GM20431 (cell line): ENCODE results near the gene ATRN.

ENCODE experiments used
- in situ Hi-C: fragments of 300-500 bp; cut with MseI, MboI; formaldehyde crosslinking; loops from one replicate; pipeline ENCODE4 v1.15.0; 2020; ENCODE audit warnings: low sequenced_read_pairs; ENCODE audit not compliant: unreplicated experiment

Gene ATRN

GRCh38 chr20:3669710-3670367 lies 199.0 kb downstream of the ATRN start:
- in situ Hi-C loops = no loop called here

- in situ Hi-C loops = no loop called here
These were observed 199.7 kb downstream of the ATRN start for GRCh38 chr20:3670511-3670910.

GRCh38 chr20:3670945-3671344 lies 200.1 kb downstream of the ATRN start:
- in situ Hi-C loops = no loop called here

DNA sequence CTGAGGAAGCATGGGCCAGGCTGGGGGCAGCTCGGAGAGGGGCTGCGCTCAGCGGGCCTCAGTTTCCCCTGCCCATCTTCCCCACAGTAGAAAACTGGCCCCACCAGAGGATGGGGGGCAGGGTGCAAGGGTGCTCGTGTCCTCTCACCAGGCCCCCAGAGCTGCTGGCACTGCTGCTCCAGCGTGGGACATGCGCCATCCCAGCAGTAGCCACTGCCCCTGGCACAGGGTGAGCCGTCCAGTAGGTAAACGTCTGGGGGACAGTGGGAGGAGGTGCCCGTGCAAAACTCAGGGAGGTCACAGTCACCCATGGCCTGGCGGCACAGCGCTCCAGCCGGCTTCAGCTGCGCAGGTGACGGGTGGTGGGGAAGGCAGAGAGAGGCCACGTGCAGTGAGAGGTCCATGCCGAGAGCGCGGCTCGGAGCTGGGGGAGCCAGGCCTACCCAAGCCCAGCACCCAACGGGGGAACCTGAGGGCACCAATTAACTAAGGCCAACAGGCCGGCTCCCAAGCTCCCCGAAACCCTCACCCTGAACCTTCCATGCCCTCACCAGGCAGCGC lies 201.2 kb downstream of the ATRN start:
- in situ Hi-C loops = no loop called here

GRCh38 chr20:3672547-3673171 lies 201.8 kb downstream of the ATRN start:
- in situ Hi-C loops = no loop called here

DNA sequence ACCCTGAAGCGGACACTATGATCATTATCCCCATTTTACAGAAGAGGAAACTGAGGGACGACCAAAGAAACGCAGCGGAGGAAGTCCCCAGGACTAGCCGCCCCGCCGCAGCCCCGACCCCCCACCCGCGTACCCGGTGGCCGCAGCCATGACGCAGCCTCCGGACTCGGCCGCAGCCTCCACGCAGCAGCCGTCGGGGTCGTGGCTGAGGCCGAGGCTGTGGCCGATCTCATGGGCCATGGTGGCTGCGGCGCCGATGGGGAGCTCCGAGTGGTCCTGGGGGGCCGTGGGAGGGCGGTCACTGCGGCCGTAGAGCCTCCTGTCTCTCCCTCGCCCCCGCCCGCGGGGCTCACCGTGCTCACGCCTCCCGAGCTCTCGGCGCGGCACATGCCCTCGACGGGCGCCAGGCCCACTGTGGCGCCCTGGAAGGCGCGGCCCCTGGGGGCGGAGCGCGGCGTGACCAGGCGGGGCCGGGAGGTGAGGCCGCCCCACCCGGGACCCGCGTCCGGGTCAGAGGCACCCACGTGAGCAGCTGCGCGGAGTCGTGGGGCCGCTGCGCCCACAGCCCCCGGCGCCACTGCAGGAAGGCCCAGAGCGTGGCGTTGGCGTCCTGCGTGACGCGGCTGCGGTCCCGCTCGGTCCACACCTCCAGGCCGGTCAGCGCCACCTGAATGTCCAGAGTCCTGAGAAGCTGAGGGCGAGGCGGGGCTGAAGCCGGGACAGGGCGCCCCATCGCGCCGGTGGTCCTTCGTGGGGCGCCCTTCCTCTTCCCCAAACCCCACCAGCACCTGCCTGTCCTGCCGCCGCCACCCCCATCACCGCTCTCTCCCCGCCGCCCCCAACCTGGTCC lies 202.6 kb downstream of the ATRN start:
- in situ Hi-C loops = no loop called here

GRCh38 chr20:3674447-3674846 lies 203.6 kb downstream of the ATRN start:
- in situ Hi-C loops = no loop called here

DNA sequence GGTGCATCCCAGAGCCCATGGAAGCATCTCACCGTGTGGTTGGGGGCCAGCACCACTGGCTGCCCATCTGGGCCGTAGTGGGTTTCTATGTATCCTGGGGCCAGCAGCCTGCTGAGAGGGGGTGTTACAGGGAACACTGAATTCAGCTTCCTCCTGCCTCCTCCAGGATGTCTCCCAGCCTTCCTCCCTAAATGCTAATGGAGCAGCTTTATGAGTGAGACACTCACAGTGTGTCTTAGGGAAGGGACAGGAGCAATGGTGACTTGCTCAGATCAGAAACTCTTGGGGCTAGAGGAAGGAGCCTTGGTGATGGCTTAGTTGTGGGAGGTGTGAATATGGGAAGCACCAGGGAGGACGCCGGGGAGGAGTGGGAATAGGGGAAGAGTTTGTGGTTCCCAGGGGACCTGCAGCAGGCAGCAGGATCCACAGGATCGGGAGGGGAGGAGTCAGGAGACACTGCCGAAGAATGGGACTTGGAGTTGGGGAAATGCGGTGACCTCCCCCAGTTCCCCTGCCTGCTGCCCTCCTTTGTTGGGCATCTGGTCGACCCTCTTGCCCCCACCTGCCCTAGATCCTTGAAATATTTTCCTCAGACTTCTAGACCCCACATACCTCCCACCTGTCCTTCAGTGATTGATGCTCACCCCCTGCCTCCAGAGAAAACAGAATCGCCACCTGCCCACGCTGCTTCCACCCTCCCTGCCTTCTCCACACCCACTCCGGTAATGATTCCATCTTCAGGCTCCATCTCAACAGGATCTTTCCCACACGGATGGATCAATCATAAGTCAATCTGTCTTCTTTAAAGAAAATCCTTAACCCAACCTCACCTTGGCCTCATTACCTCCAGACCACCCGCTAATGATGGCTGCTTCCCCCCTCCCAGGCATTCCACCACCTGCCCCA lies 204.4 kb downstream of the ATRN start:
- in situ Hi-C loops = no loop called here

DNA sequence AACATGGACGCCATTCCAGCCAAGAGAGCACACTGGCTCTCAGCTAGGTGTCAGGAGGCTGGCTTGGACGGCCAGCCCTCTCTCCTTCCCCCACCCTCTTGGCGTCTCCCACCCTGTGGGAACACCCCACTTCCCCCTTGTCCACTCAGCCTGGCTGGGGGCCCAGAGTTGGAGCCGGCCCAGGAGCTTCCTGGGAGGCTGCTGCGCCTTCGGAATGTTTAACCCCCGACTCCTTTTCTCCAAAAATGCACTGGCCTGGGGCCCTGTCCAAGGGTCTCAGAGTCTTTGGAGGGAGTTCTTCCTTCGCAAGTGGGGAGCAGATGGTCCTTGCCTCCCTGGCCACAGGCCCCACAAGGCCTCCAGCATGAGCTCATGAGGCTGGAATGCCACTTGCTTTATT lies 206.9 kb downstream of the ATRN start:
- in situ Hi-C loops = no loop called here

- in situ Hi-C loops = no loop called here
These were observed 207.4 kb downstream of the ATRN start for GRCh38 chr20:3678198-3678597.

DNA sequence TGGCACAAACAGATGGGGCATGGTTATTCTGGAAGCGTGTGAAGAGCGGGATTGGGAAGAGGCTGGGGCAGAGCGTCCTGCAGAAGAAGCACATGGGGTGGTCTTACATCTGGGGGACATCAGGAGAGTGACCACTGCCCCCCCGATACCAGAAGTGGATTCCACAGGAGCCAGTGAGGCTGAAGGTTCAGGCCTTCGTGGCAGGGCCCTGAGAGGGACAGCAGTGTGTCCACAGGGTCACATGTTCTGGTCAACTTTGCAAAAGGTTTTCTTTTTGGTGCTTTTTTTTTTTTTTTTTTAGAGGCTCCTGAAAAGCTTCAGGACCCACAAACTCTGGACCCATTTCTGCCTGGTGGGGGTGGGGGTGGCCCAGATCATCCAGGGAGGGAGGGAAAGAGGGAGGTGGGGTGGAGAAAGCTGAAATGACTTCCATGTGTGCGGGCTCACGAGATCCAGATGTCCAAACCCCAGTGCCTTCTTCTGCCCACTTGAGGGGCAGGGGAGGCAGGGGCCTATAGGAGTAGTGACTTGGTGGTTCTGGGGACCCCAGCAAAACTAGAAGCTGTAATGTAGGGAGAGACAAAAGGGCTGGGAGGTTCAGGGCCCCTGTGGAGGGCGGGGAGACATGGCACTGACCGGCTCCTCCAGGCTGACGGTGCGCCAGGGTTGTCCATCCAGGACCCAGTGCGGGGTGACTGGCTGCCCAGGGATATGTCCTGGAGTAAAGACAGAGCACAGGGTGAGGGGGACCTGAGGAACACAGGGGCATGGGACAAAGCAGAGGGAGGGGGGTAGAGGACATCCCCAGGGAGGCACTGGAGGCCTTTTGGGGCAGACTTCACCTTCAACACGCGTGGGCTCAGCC lies 208.3 kb downstream of the ATRN start:
- in situ Hi-C loops = no loop called here

GRCh38 chr20:3679749-3680700 lies 209.2 kb downstream of the ATRN start:
- in situ Hi-C loops = no loop called here

- in situ Hi-C loops = no loop called here
These were observed 210.0 kb downstream of the ATRN start for GRCh38 chr20:3680701-3681351.

- in situ Hi-C loops = no loop called here
These were observed 210.6 kb downstream of the ATRN start for GRCh38 chr20:3681352-3681930.

DNA sequence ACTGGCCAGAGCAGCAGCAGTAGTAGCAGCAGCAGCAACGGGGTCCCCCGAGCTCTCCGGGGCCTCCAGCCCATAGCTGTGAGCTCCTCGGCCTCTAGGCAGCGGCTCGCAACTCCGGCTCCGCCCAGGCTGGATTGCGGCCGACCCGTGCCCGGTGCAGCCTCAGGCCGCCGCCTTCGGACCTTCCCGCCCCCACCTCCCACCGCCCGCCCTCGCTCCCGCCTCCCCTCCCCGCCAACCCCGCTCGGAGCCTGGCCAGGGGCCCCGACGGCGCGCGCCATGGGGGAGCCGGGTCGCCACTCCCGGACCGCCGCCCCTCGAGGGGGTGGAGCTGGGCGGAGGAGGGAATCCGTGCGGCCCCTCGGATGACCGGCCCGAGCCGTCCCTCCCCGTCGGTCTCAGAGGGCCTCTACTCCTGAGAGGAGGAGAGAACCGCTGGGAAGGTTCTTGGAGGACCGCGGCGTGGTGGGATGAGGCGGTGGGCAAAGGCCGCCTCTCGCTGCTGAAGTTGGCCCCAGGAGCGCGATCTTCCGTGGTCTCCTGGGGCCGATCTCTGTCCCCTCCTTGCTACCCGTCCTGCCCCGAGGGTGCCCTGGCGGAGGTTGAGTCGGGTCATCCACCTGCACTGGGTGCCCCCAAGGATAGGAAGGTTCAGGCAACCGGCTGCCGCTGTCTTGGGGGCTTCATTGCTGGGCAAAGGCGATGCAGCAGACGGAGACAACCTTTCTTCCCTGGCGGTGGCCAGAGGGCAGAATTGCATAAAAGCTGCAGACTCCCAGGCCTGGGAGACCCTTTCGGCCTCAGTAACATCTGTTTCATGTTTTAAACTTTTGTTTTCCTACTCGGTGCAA lies 211.3 kb downstream of the ATRN start, which contains the start of gene ADAM33:
ADAM33 (minus strand) TSS at position 80 of the 851 bp plus-strand sequence; CDS start at position 74, 6 bp downstream.
- in situ Hi-C loops = no loop called here

- in situ Hi-C loops = no loop called here
These were observed 214.5 kb downstream of the ATRN start for GRCh38 chr20:3685341-3685740.
